GM18870 (cell line): ENCODE data around the gene FARSB.

Source experiments
- ATAC-seq: cut with Tn5 transposase; IDR thresholded peaks from one replicate; pipeline ENCODE4 v1.9.1; 2021; ENCODE audit warnings: moderate library complexity; ENCODE audit not compliant: unreplicated experiment

Gene FARSB

GRCh38 chr2:222561817-222562645 lies 93.9 kb downstream of the FARSB start:
- peak; percentile 72 for ATAC-seq

GRCh38 chr2:222561151-222561550 lies 94.7 kb downstream of the FARSB start:
- no peak for ATAC-seq

GRCh38 chr2:222554517-222554916 lies 101.4 kb downstream of the FARSB start:
- ATAC-seq = no peak

GRCh38 chr2:222548992-222549391 lies 106.9 kb downstream of the FARSB start:
- ATAC-seq = no peak

- ATAC-seq = no peak
Observed at GRCh38 chr2:222547083-222547482, 108.8 kb downstream of the FARSB start.

GRCh38 chr2:222545823-222546795 lies 109.8 kb downstream of the FARSB start:
- ATAC-seq = no peak

- no peak for ATAC-seq
Observed at GRCh38 chr2:222544661-222545060, 111.2 kb downstream of the FARSB start.

GRCh38 chr2:222538535-222538934 lies 117.4 kb downstream of the FARSB start:
- ATAC-seq = no peak

- ATAC-seq = no peak
Observed at GRCh38 chr2:222535477-222535876, 120.4 kb downstream of the FARSB start.

- no peak for ATAC-seq
Observed at GRCh38 chr2:222532315-222532714, 123.6 kb downstream of the FARSB start.

- peak; percentile 46 for ATAC-seq
Observed at GRCh38 chr2:222526480-222527277, 129.2 kb downstream of the FARSB start.

GRCh38 chr2:222525811-222526210 lies 130.1 kb downstream of the FARSB start:
- no peak for ATAC-seq

- ATAC-seq = no peak
Observed at GRCh38 chr2:222523783-222524544, 131.9 kb downstream of the FARSB start.

GRCh38 chr2:222522082-222522481 lies 133.8 kb downstream of the FARSB start:
- no peak for ATAC-seq

- ATAC-seq = peak; percentile 75
Observed at GRCh38 chr2:222521099-222521498, 134.8 kb downstream of the FARSB start.
